Measurements from ENCODE around the gene BMERB1. TPM values are rescaled to one million over a fixed set of nuclear protein-coding genes. Genes with fewer than 3 reads are reported as not detected.

BMERB1 gene
- total and polyA plus RNA-seq, 9 of the 15 experiments (the other 6 are each of a cell fraction or from before 2014, with no cell fraction given): 0.29 to 2.9 (median 0.94) TPM

- no peak for TF ChIP-seq CEBPZ (IDR thresholded peaks at IDR 0.05; ENCODE audit: borderline replicate concordance, low read depth, low read length)
- no peak for TF ChIP-seq ZBTB1 (CRISPR knock-in tag; IDR thresholded peaks at IDR 0.05; ENCODE audit: borderline replicate concordance, low read depth)
- TF ChIP-seq HNRNPLL (IDR thresholded peaks at IDR 0.05; ENCODE audit: low read depth, low read length, poor library complexity, severe bottlenecking): no peak
- TF ChIP-seq GATAD2B (IDR thresholded peaks at IDR 0.05; ENCODE audit: borderline replicate concordance): no peak
Measured at GRCh38 chr16:15513156-15513555, 78.8 kb downstream of the BMERB1 start (continued).

GRCh38 chr16:15515992-15516391 lies 81.6 kb downstream of the BMERB1 start:
- Histone ChIP-seq H3K4me2 (ENCODE audit: insufficient read depth, low read length) (no peak overlapping the region), H3K27me3 (ENCODE audit: control insufficient read depth in 2 of 2, insufficient read depth in 2 of 2, low read length in 2 of 2) (no peaks in the 10 kb centered on the region), H3K36me3 (ENCODE audit: control insufficient read depth, insufficient read depth, low read length) (no peaks in the 10 kb centered on the region), H2AFZ (ENCODE audit: low read depth, low read length) (0 out of 2 replicates have a peak overlapping the region, but pooled peaks have one; percentile 18), H3K9ac (ENCODE audit: insufficient read depth in 1 of 2, low read depth in 2 of 2, low read length in 2 of 2) (no peak overlapping the region), H4K20me1 (replicated peaks; ENCODE audit: control insufficient read depth, insufficient read depth, low read length) (no peaks in the 10 kb centered on the region), H3K79me2 (ENCODE audit: control insufficient read depth, insufficient read depth, low read length) (no peaks in the 10 kb centered on the region), H3K27ac (ENCODE audit: extremely low read depth, low read depth, low read length) (no peak overlapping the region), H3K9me1 (ENCODE audit: control insufficient read depth, insufficient read depth, low read length) (no peaks in the 10 kb centered on the region), H3K4me3 (no peak overlapping the region), H3K9me3 (replicated peaks; ENCODE audit: control insufficient read depth, insufficient read depth, low read depth, low read length) (no peaks in the 10 kb centered on the region), H3K4me1 (replicated peaks in 1 of 2; ENCODE audit: control insufficient read depth in 2 of 2, insufficient read depth in 2 of 2, low read length in 2 of 2) (peaks cover 24 to 33% of the 10 kb centered on the region in 2 experiments)
- intact Hi-C loops (cut with micrococcal nuclease) (no loop called here), in situ Hi-C loops (cut with MboI) (no loop called here)
- no TSS peak for BruUV-seq (replicated peaks)
- ChIA-PET CTCF (ENCODE audit: low intra/inter-chr PET ratio) (no interaction called here), POLR2A (no interaction called here)
- TF ChIP-seq HES1 (IDR thresholded peaks at IDR 0.05; ENCODE audit: low read depth) (no peak), ZNF263 (CRISPR knock-in tag; IDR thresholded peaks at IDR 0.05; ENCODE audit: borderline replicate concordance) (no peak), DMBX1 (CRISPR knock-in tag; IDR thresholded peaks at IDR 0.05; ENCODE audit: borderline replicate concordance) (no peak), SLC30A9 (CRISPR knock-in tag; IDR thresholded peaks at IDR 0.05) (no peak), MEF2A (IDR thresholded peaks at IDR 0.05; ENCODE audit: control insufficient read depth, low read depth, low read length) (no peak), NR1H2 (CRISPR knock-in tag; IDR thresholded peaks at IDR 0.05) (no peak), ZNF121 (CRISPR knock-in tag; conservative IDR thresholded peaks at IDR 0.05) (peak; percentile 97), EP400 (IDR thresholded peaks at IDR 0.05) (no peak), ATF4 (CRISPR knock-in tag; IDR thresholded peaks at IDR 0.05) (no peak)
- no peak for DNase-seq (ENCODE audit: extremely low read depth in 1 of 4, low spot score in 3 of 4)
- WGBS (ENCODE audit: insufficient coverage, low coverage, missing lambda C conversion rate): 85% methylated on average over 4 of the region's 4 CpGs
- no peak for FAIRE-seq
- no peak for ATAC-seq

Data from K562 (cell line).